Mammary epithelial cell (primary cell): ENCODE results near the gene HOXC5.

Experiments used
- CTCF ChIP-seq, 2 donors: IDR thresholded peaks in 1 of 2; conservative IDR thresholded peaks in 1 of 2; 2 replicates each; pipeline ENCODE4 v1.5.1; 2011 to 2012; ENCODE audit warnings: inconsistent platforms in 2 of 2, low read length in 2 of 2, mild to moderate bottlenecking in 2 of 2, control low read depth in 1 of 2, low read depth in 1 of 2; ENCODE audit not compliant: insufficient read depth in 1 of 2; ENCODE audit errors: extremely low read depth in 1 of 2
- EZH2 ChIP-seq: IDR thresholded peaks from 2 replicates; pipeline ENCODE4 v1.6.1; 2012; ENCODE audit warnings: low read length, inconsistent platforms, borderline replicate concordance

GRCh38 chr12:54033980-54034784 is 1.3 kb downstream of the HOXC5 start:
- TF ChIP-seq CTCF (conservative IDR thresholded peaks at IDR 0.05 in 1 of 2, IDR thresholded peaks at IDR 0.05 in 1 of 2; ENCODE audit: extremely low read depth in 1 of 2, insufficient read depth in 1 of 2, low read depth in 1 of 2, low read length in 2 of 2) = no peak
- no peak for TF ChIP-seq EZH2
